ENCODE results near the gene LYPD6B.

The LYPD6B gene

GRCh38 chr2:149038442-149039212, at the start of gene LYPD6B:
Gene LYPD6B (plus strand): TSS chr2:149038699. CDS start chr2:149130949, 92,250 bp downstream.
- DNase-seq, result no peak

GRCh38 chr2:148989882-148990493, 48.5 kb upstream of the LYPD6B start:
- peak; percentile 83 for DNase-seq

- DNase-seq, result no peak
Measured at GRCh38 chr2:148990968-148991367, 47.5 kb upstream of the LYPD6B start.

- DNase-seq, result no peak
Measured at GRCh38 chr2:148992448-148992847, 46.1 kb upstream of the LYPD6B start.

GRCh38 chr2:148993351-148993750, 45.1 kb upstream of the LYPD6B start:
- DNase-seq, result no peak

- DNase-seq, result no peak
Measured at GRCh38 chr2:148994341-148994740, 44.2 kb upstream of the LYPD6B start.

GRCh38 chr2:148996805-148997204, 41.7 kb upstream of the LYPD6B start:
- DNase-seq, result no peak

- no peak for DNase-seq
Measured at GRCh38 chr2:148998165-148998830, 40.2 kb upstream of the LYPD6B start.

- DNase-seq, result no peak
Measured at GRCh38 chr2:148998831-148999200, 39.7 kb upstream of the LYPD6B start.

- DNase-seq, result no peak
Measured at GRCh38 chr2:148999451-148999921, 39.0 kb upstream of the LYPD6B start.

- peak; percentile 38 for DNase-seq
Measured at GRCh38 chr2:149000158-149000938, 38.2 kb upstream of the LYPD6B start.

- DNase-seq, result no peak
Measured at GRCh38 chr2:149001496-149001895, 37.0 kb upstream of the LYPD6B start.

GRCh38 chr2:149002378-149002890, 36.1 kb upstream of the LYPD6B start:
- DNase-seq, result no peak

- no peak for DNase-seq
Measured at GRCh38 chr2:149002891-149003740, 35.4 kb upstream of the LYPD6B start.

GRCh38 chr2:149004836-149005235, 33.7 kb upstream of the LYPD6B start:
- no peak for DNase-seq

- DNase-seq, result no peak
Measured at GRCh38 chr2:149005471-149006077, 32.9 kb upstream of the LYPD6B start.

GRCh38 chr2:149006883-149007543, 31.5 kb upstream of the LYPD6B start:
- no peak for DNase-seq

GRCh38 chr2:149008381-149008780, 30.1 kb upstream of the LYPD6B start:
- DNase-seq, result no peak

GRCh38 chr2:149009576-149010461, 28.7 kb upstream of the LYPD6B start:
- no peak for DNase-seq

- DNase-seq, result no peak
Measured at GRCh38 chr2:149012545-149012944, 26.0 kb upstream of the LYPD6B start.
